GM12878 (cell line): ENCODE data around the gene RAD52. TPM values are rescaled to one million over a fixed set of nuclear protein-coding genes. Genes with fewer than 3 reads are reported as not detected.
A peak's percentile ranks its signal among the peaks of the same experiment; 100 is the strongest.

ENCODE experiments used
- ATAC-seq: fragments of 200-7000 bp; cut with Tn5 transposase; 3 replicates; pipeline ENCODE4 v1.9.1; 2020; ENCODE audit warnings: mild to moderate bottlenecking, moderate library complexity
- BruUV-seq: library from RNA; stranded (reverse); fragments of 400-500 nt; replicated peaks from 2 replicates; lab custom pipeline; 2021; lab: Mats Ljungman, UMichigan
- CTCF ChIA-PET: fragments of 300-600 bp; sonication (Branson Sonifier 250); formaldehyde crosslinking; extraction: SDS; loops from one replicate; lab custom pipeline; 2021; ENCODE audit warnings: inconsistent platforms; lab: Yijun Ruan, JAX
- POLR2A ChIA-PET: fragments of 350-600 bp; formaldehyde crosslinking; extraction: SDS; loops from one replicate; lab custom pipeline; 2021; ENCODE audit warnings: inconsistent platforms; lab: Charles Lee
- RAD21 ChIA-PET: fragments of 300-600 bp; sonication (Branson Sonifier 250); formaldehyde crosslinking; loops from one replicate; lab custom pipeline; 2023; ENCODE audit warnings: antibody characterized with exemption; ENCODE audit not compliant: unreplicated experiment; lab: Charles Lee
- SMC1A ChIA-PET: fragments of 300-600 bp; sonication (Branson Sonifier 250); formaldehyde crosslinking; loops from one replicate; lab custom pipeline; 2023; ENCODE audit not compliant: unreplicated experiment, uncharacterized antibody; lab: Charles Lee
- DNase-seq: peaks from one replicate; pipeline ENCODE4 v3.0.0-alpha.2; 2011; ENCODE audit warnings: low read depth, low spot score
- FAIRE-seq: peaks from 3 replicates; lab custom pipeline; 2011; peaks lifted over from hg19 to GRCh38; lab: Jason Lieb, UNC
- H2AFZ ChIP-seq: 2 replicates; pipeline ENCODE4 v1.6.0; 2011; ENCODE audit warnings: low read depth, low read length, control low read depth; ENCODE audit not compliant: control insufficient read depth
- H3K27ac ChIP-seq: 2 replicates; pipeline ENCODE4 v1.5.1; 2011; ENCODE audit warnings: control low read depth; ENCODE audit not compliant: control insufficient read depth, insufficient read depth
- H3K27me3 ChIP-seq, 2 experiments: replicated peaks in 1 of 2; 2 replicates each; pipeline versions ENCODE4 v1.6.0 to v1.6.1; 2011; ENCODE audit warnings: low read length in 1 of 2; ENCODE audit not compliant: control insufficient read depth in 2 of 2, insufficient read depth in 2 of 2
- H3K36me3 ChIP-seq, 2 experiments: 2 replicates each; pipeline ENCODE4 v1.5.1; 2011; ENCODE audit warnings: low read length in 1 of 2; ENCODE audit not compliant: control insufficient read depth in 2 of 2, insufficient read depth in 2 of 2
- H3K4me1 ChIP-seq: 2 replicates; pipeline ENCODE4 v1.6.1; 2011; ENCODE audit warnings: mild to moderate bottlenecking, low read length, moderate library complexity, mixed read lengths; ENCODE audit not compliant: control insufficient read depth, insufficient read depth
- H3K4me2 ChIP-seq: 2 replicates; pipeline ENCODE4 v1.6.0; 2011; ENCODE audit warnings: control low read depth; ENCODE audit not compliant: control insufficient read depth, insufficient read depth
- H3K4me3 ChIP-seq: fragments of 200-600 bp; sonication (generic); 2 replicates; pipeline ENCODE4 v1.5.1; 2016
- H3K79me2 ChIP-seq: 2 replicates; pipeline ENCODE4 v1.6.0; 2011; ENCODE audit warnings: low read length; ENCODE audit not compliant: control insufficient read depth, insufficient read depth
- H3K9ac ChIP-seq: 2 replicates; pipeline ENCODE4 v1.8.0; 2011; ENCODE audit warnings: low read length, control low read depth, mixed read lengths; ENCODE audit not compliant: control insufficient read depth, insufficient read depth
- H3K9me3 ChIP-seq: replicated peaks from 3 replicates; pipeline ENCODE4 v1.5.1; 2011; ENCODE audit warnings: mild to moderate bottlenecking, low read length; ENCODE audit not compliant: control insufficient read depth, insufficient read depth
- H4K20me1 ChIP-seq: 2 replicates; pipeline ENCODE4 v1.6.0; 2011; ENCODE audit not compliant: control insufficient read depth, insufficient read depth
- ATF7 ChIP-seq: fragments of 450-650 bp; IDR thresholded peaks from 2 replicates; pipeline ENCODE4 v1.6.1; 2016; ENCODE audit warnings: low read depth, mild to moderate bottlenecking
- BCL11A ChIP-seq: IDR thresholded peaks from 2 replicates; pipeline ENCODE4 v1.6.1; 2011; ENCODE audit warnings: low read depth, low read length
- CBFB ChIP-seq: IDR thresholded peaks from 2 replicates; pipeline ENCODE4 v1.6.1; 2016; ENCODE audit warnings: antibody characterized with exemption, low read depth
- DPF2 ChIP-seq: fragments of 450-650 bp; IDR thresholded peaks from 2 replicates; pipeline ENCODE4 v1.6.1; 2017; ENCODE audit warnings: mild to moderate bottlenecking
- EP300 ChIP-seq, 2 experiments: fragments of 150-350 bp in 1 of 2; IDR thresholded peaks; 2 replicates each; pipeline ENCODE4 v1.6.1; 2011 to 2012; ENCODE audit warnings: low read depth in 2 of 2, low read length in 2 of 2, borderline replicate concordance in 1 of 2, improper control_type of control experiment in 1 of 2, inconsistent platforms in 1 of 2; ENCODE audit not compliant: control insufficient read depth in 1 of 2
- IKZF1 ChIP-seq: fragments of 450-650 bp; conservative IDR thresholded peaks from 2 replicates; pipeline ENCODE4 v1.6.1; 2017; ENCODE audit warnings: antibody characterized with exemption, mild to moderate bottlenecking
- JUNB ChIP-seq: IDR thresholded peaks from 2 replicates; pipeline ENCODE4 v1.6.1; 2016; ENCODE audit warnings: antibody characterized with exemption, mild to moderate bottlenecking
- MEF2A ChIP-seq: IDR thresholded peaks from 2 replicates; pipeline ENCODE4 v1.6.1; 2011; ENCODE audit warnings: low read depth, mild to moderate bottlenecking, low read length, moderate library complexity; ENCODE audit not compliant: insufficient read depth
- PAX5 ChIP-seq: IDR thresholded peaks from 2 replicates; pipeline ENCODE4 v1.6.1; 2011; ENCODE audit warnings: low read depth, low read length, borderline replicate concordance
- RUNX3 ChIP-seq: IDR thresholded peaks from 2 replicates; pipeline ENCODE4 v1.6.1; 2012; ENCODE audit warnings: low read length, inconsistent platforms
- SIN3A ChIP-seq: IDR thresholded peaks from 2 replicates; pipeline ENCODE4 v1.6.1; 2012; ENCODE audit warnings: low read depth, low read length, improper control_type of control experiment
- SRF ChIP-seq, 2 experiments: IDR thresholded peaks; 2 replicates each; pipeline ENCODE4 v1.6.1; 2011; ENCODE audit warnings: low read depth in 2 of 2, low read length in 2 of 2, mild to moderate bottlenecking in 1 of 2, moderate library complexity in 1 of 2
- ZNF622 ChIP-seq: fragments of 450-650 bp; IDR thresholded peaks from 2 replicates; pipeline ENCODE4 v1.6.1; 2017; ENCODE audit warnings: mild to moderate bottlenecking, inconsistent platforms
- WGBS: methylation state at CpG from one replicate; pipeline ENCODE4 v1.1.6; 2016; ENCODE audit warnings: low lambda C conversion rate; ENCODE audit not compliant: insufficient replicate concordance, insufficient coverage; ENCODE audit errors: missing lambda C conversion rate; 5-methylcytosine and 5-hydroxymethylcytosine counted together
- in situ Hi-C: fragments of 300-500 bp; cut with MboI; formaldehyde crosslinking; loops from 9 replicates; pipeline ENCODE4 v1.14.3; 2018; ENCODE audit warnings: mixed read lengths
- intact Hi-C: fragments of 100-400 bp; cut with micrococcal nuclease; formaldehyde crosslinking; loops from one replicate; pipeline ENCODE4 v1.14.2; 2022; ENCODE audit not compliant: unreplicated experiment
- polyA plus RNA-seq, 11 experiments: library from polyadenylated mRNA; depleted of rRNA in 4 of 11; unstranded in 6 of 11; stranded (reverse) in 5 of 11; fragments of >200 nt; fragmentation: Nextera tagmentation in 4 of 11; fragmentation: Illumina TruSeq in 1 of 11; extraction: Ambion mirVana in 4 of 11; extraction: Trizol in 1 of 11; gene quantifications; 1 replicate in 1 of 11; 2 replicates in 10 of 11; pipeline versions ENCODE4 v1.2.1 to v1.2.3, GENCODE V29; 2011 to 2016; ENCODE audit warnings: inconsistent platforms in 2 of 11, missing spikeins in 2 of 11, low read depth in 1 of 11
- total RNA-seq, 4 experiments: library from RNA; depleted of rRNA in 3 of 4; stranded (reverse); fragments of >200 nt in 3 of 4; fragmentation: Illumina TruSeq in 1 of 4; extraction: Trizol in 1 of 4; gene quantifications; 2 replicates each; pipeline versions ENCODE4 v1.2.1 to v1.2.3, GENCODE V29; 2013 to 2021
- TF ChIP-seq, protein P1 (sequence below): fragments of 450-650 bp; IDR thresholded peaks from 2 replicates; pipeline ENCODE4 v1.6.1; 2018; ENCODE audit warnings: borderline replicate concordance, mild to moderate bottlenecking; ENCODE audit not compliant: partially characterized antibody
- TF ChIP-seq, protein P2 (sequence below): fragments of 450-650 bp; IDR thresholded peaks from 2 replicates; pipeline ENCODE4 v1.6.1; 2016; ENCODE audit warnings: mild to moderate bottlenecking

The RAD52 gene
- total and polyA plus RNA-seq, 10 of the 15 experiments (the other 5 are each of a cell fraction or from before 2014, with no cell fraction given): 2.0 to 15.7 (median 8.9) TPM

DNA sequence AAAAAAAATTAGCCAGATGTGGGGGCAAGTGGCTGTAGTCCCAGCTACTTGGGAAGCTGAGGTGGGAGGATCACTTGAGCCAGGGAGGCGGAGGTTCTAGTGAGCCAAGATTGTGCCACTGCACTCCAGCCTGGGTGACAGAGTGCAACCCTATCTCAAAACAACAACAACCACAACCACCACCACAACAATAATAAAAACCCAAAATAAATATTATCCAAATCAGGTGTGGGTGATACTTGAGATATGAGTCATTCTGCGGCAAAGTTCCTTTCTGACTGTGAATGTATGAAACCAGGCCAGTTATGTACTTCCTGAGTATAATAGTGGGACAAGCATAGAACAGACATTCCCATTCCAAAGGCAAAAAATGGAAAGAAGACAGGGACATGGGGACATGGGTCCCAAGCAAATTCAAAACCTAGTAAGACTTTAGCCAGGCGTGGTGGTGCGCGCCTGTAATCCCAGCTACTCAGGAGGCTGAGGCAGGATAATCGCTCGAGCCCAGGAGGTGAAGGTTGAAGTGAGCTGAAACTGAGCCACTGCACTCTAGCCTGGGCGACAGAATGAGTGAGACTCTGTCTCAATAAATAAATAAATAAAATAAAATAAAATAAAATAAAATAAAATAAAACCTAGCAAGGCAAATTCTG, 31.8 kb upstream of the RAD52 start:
- no peak overlapping the region for H3K4me2 ChIP-seq
- no TSS peak for BruUV-seq
- ChIA-PET RAD21 (interaction anchor here (0.5 to 0.7 kb wide), 2 partner anchors 15 to 573 kb away, joined by 3 read pairs; no protein-coding TSS in a partner anchor), SMC1A (interaction anchor here (0.7 kb wide), 1 partner anchor 303 kb away, joined by 3 read pairs; no protein-coding TSS in a partner anchor), CTCF (interaction anchor here (1.4 to 1.7 kb wide), 2 partner anchors 32 to 112 kb away, joined by 4 read pairs; partner anchors contain the start of gene RAD52), POLR2A (interaction anchor here (0.6 kb wide), 1 partner anchor 158 kb away, joined by 3 read pairs; no protein-coding TSS in a partner anchor)
- WGBS: 67% methylated on average over 8 of the region's 8 CpGs
- H3K9ac ChIP-seq: no peak overlapping the region
- DNase-seq: no peak
- FAIRE-seq: no peak
- no peaks in the 10 kb centered on the region for H3K36me3 ChIP-seq
- H4K20me1 ChIP-seq: no peaks in the 10 kb centered on the region; the same call in 1 of the 2 replicates
- H3K9me3 ChIP-seq: no peaks in the 10 kb centered on the region; the same call in 2 of the 3 replicates
- H3K79me2 ChIP-seq: no peaks in the 10 kb centered on the region
- in situ Hi-C loops: no loop called here
- 0 out of 2 replicates have a peak, but pooled peaks cover 2% of the 10 kb centered on the region for H3K4me1 ChIP-seq
- H3K27me3 ChIP-seq: peaks cover 0 to 3% of the 10 kb centered on the region in 2 experiments; a peak in 2 of 4 replicates
- no peak overlapping the region for H3K4me3 ChIP-seq
- peak; percentile 80 for ATAC-seq
- H2AFZ ChIP-seq: no peak overlapping the region
- intact Hi-C loops: no loop called here
- no peak overlapping the region for H3K27ac ChIP-seq
- peak; percentile 86 for TF ChIP-seq IKZF1
- peak; percentile 87; the same call in 1 of the 2 replicates for TF ChIP-seq CBFB
- TF ChIP-seq SIN3A: no peak
- peak; percentile 91 for TF ChIP-seq JUNB
- TF ChIP-seq, protein P1, sequence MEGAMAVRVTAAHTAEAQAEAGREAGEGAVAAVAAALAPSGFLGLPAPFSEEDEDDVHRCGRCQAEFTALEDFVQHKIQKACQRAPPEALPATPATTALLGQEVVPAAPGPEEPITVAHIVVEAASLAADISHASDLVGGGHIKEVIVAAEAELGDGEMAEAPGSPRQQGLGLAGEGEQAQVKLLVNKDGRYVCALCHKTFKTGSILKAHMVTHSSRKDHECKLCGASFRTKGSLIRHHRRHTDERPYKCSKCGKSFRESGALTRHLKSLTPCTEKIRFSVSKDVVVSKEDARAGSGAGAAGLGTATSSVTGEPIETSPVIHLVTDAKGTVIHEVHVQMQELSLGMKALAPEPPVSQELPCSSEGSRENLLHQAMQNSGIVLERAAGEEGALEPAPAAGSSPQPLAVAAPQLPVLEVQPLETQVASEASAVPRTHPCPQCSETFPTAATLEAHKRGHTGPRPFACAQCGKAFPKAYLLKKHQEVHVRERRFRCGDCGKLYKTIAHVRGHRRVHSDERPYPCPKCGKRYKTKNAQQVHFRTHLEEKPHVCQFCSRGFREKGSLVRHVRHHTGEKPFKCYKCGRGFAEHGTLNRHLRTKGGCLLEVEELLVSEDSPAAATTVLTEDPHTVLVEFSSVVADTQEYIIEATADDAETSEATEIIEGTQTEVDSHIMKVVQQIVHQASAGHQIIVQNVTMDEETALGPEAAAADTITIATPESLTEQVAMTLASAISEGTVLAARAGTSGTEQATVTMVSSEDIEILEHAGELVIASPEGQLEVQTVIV: no peak
- TF ChIP-seq DPF2: peak; percentile 73
- TF ChIP-seq EP300 (IDR thresholded peaks at IDR 0.05; ENCODE audit: borderline replicate concordance in 1 of 2, control insufficient read depth in 1 of 2, low read depth in 2 of 2, low read length in 2 of 2): peak in 1 of 2 experiments; percentile 31; a peak in 1 of 4 replicates
- 0 out of 4 replicates have a peak, but pooled peaks of 1 of the 2 experiments have one; percentile 1 for TF ChIP-seq SRF (IDR thresholded peaks at IDR 0.05; ENCODE audit: low read depth in 2 of 2, low read length in 2 of 2)
- peak; percentile 93 for TF ChIP-seq MEF2A
- peak; percentile 52; the same call in 1 of the 2 replicates for TF ChIP-seq PAX5
- peak; percentile 80; the same call in 1 of the 2 replicates for TF ChIP-seq BCL11A
- TF ChIP-seq, protein P2, sequence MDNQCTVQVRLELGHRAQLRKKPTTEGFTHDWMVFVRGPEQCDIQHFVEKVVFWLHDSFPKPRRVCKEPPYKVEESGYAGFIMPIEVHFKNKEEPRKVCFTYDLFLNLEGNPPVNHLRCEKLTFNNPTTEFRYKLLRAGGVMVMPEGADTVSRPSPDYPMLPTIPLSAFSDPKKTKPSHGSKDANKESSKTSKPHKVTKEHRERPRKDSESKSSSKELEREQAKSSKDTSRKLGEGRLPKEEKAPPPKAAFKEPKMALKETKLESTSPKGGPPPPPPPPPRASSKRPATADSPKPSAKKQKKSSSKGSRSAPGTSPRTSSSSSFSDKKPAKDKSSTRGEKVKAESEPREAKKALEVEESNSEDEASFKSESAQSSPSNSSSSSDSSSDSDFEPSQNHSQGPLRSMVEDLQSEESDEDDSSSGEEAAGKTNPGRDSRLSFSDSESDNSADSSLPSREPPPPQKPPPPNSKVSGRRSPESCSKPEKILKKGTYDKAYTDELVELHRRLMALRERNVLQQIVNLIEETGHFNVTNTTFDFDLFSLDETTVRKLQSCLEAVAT: peak; percentile 81
- TF ChIP-seq ZNF622: no peak
- peak; percentile 97 for TF ChIP-seq RUNX3
- TF ChIP-seq ATF7: peak; percentile 63
